ENCODE results near the gene GLRX5. TPM values are rescaled to one million over a fixed set of nuclear protein-coding genes. Genes with fewer than 3 reads are reported as not detected.

The GLRX5 gene
- polyA plus RNA-seq, 2 of the 4 experiments (the other 2 are of a cell fraction), result 51.2 to 73.2 TPM

GRCh38 chr14:95515080-95515489 is 19.8 kb upstream of the GLRX5 start:
- Histone ChIP-seq H3K9me3 (no peaks in the 10 kb centered on the region), H3K4me2 (no peak overlapping the region), H3K4me3 (no peak overlapping the region), H3K27ac (no peak overlapping the region), H3K4me1 (peaks cover 7% of the 10 kb centered on the region; the same call in 2 of the 3 replicates)
- ATAC-seq (no peak), FAIRE-seq (no peak), DNase-seq (ENCODE audit: low read depth in 1 of 2, low spot score in 1 of 2) (no peak)
- no peak for TF ChIP-seq JUN (IDR thresholded peaks at IDR 0.05)
- no peak for TF ChIP-seq SMC3 (IDR thresholded peaks at IDR 0.05)
- no peak for TF ChIP-seq HES2 (IDR thresholded peaks at IDR 0.05)
- TF ChIP-seq MAZ (IDR thresholded peaks at IDR 0.05; ENCODE audit: borderline replicate concordance, low read depth, low read length), result no peak
- no peak for TF ChIP-seq BCL3 (IDR thresholded peaks at IDR 0.05)
- TF ChIP-seq RARB (CRISPR knock-in tag; IDR thresholded peaks at IDR 0.05), result no peak
- 95% methylated on average over 4 of the region's 9 CpGs for WGBS (ENCODE audit: missing lambda C conversion rate)
- ChIA-PET CTCF (interaction anchor here (0.6 to 3.6 kb wide), 8 partner anchors 14 to 213 kb away, joined by 3 to 14 read pairs (median 4); no protein-coding TSS in a partner anchor), POLR2A (no interaction called here)

- Histone ChIP-seq H3K9me3 (no peaks in the 10 kb centered on the region), H3K4me1 (peaks cover 11% of the 10 kb centered on the region; the same call in 2 of the 3 replicates), H3K4me3 (peak overlapping the region; percentile 85), H3K4me2 (peak overlapping the region; percentile 100), H3K27ac (peak overlapping the region; percentile 55 to 84; a peak in 5 of 6 replicates)
- POLR2A ChIA-PET, result no interaction called here
- 24% methylated on average over 9 of the region's 50 CpGs for WGBS (ENCODE audit: missing lambda C conversion rate)
- ATAC-seq, result peak; percentile 85 to 94
- no peak for TF ChIP-seq POLR2A (IDR thresholded peaks at IDR 0.05; ENCODE audit: low read length)
- TF ChIP-seq CHD2 (IDR thresholded peaks at IDR 0.05; ENCODE audit: low read length, partially characterized antibody), result no peak
- TF ChIP-seq CHD4 (IDR thresholded peaks at IDR 0.05; ENCODE audit: borderline replicate concordance), result no peak
- no peak for TF ChIP-seq NFE2L2 (conservative IDR thresholded peaks at IDR 0.05; ENCODE audit: low read length)
- TF ChIP-seq MAX (IDR thresholded peaks at IDR 0.05), result no peak
- TF ChIP-seq ATOH8 (CRISPR knock-in tag; IDR thresholded peaks at IDR 0.05; ENCODE audit: low read depth), result no peak
- TF ChIP-seq HOXB5 (CRISPR knock-in tag; IDR thresholded peaks at IDR 0.05), result no peak
- no peak for FAIRE-seq
- peak; percentile 37 to 74 for DNase-seq (ENCODE audit: low read depth in 1 of 2, low spot score in 1 of 2)
- CTCF ChIA-PET, result interaction anchor here (0.6 to 3.6 kb wide), 10 partner anchors 9 to 213 kb away, joined by 3 to 14 read pairs (median 4); no protein-coding TSS in a partner anchor
These were observed 19.0 kb upstream of the GLRX5 start for GRCh38 chr14:95515596-95516552.

GRCh38 chr14:95516554-95517181 is 18.2 kb upstream of the GLRX5 start, which contains the start of gene SYNE3:
SYNE3 (minus strand) TSS chr14:95516650; CDS start chr14:95475821, 40,829 bp downstream.
- ATAC-seq (peak; percentile 71 to 84), FAIRE-seq (no peak), DNase-seq (ENCODE audit: low read depth in 1 of 2, low spot score in 1 of 2) (peak in 1 of 2 experiments; percentile 46)
- Histone ChIP-seq H3K4me1 (peaks cover 11% of the 10 kb centered on the region; the same call in 2 of the 3 replicates), H3K9me3 (no peaks in the 10 kb centered on the region), H3K4me3 (peak within 1 kb of the TSS; percentile 85), H3K4me2 (peak within 1 kb of the TSS; percentile 100), H3K27ac (peak within 1 kb of the TSS; percentile 55 to 84; a peak in 5 of 6 replicates)
- ChIA-PET POLR2A (no interaction called here), CTCF (interaction anchor here (0.7 to 3.6 kb wide), 9 partner anchors 9 to 71 kb away, joined by 3 to 14 read pairs (median 3); no protein-coding TSS in a partner anchor)
- WGBS (ENCODE audit: missing lambda C conversion rate), result 94% methylated on average over 10 of the region's 60 CpGs
- TF ChIP-seq EHMT2 (IDR thresholded peaks at IDR 0.05; ENCODE audit: low read depth) (no peak), RARB (CRISPR knock-in tag; IDR thresholded peaks at IDR 0.05) (no peak), TFCP2L1 (CRISPR knock-in tag; IDR thresholded peaks at IDR 0.05) (no peak), HEYL (CRISPR knock-in tag; IDR thresholded peaks at IDR 0.05) (no peak), HES2 (IDR thresholded peaks at IDR 0.05) (no peak), NR3C1 (IDR thresholded peaks at IDR 0.05) (no peak), HDAC2 (IDR thresholded peaks at IDR 0.05) (no peak), CTCF (IDR thresholded peaks at IDR 0.05) (no peak), HMGXB4 (CRISPR knock-in tag; IDR thresholded peaks at IDR 0.05; ENCODE audit: borderline replicate concordance) (no peak), SREBF2 (IDR thresholded peaks at IDR 0.05) (no peak), PBX3 (IDR thresholded peaks at IDR 0.05) (no peak)
